Measurements from ENCODE around the gene GATA3. TPM values are rescaled to one million over a fixed set of nuclear protein-coding genes. Genes with fewer than 3 reads are reported as not detected.

Gene GATA3
- total and polyA plus RNA-seq, 7 experiments from 2014 or later: 24.0 to 60.1 (median 33.4) TPM

DNA sequence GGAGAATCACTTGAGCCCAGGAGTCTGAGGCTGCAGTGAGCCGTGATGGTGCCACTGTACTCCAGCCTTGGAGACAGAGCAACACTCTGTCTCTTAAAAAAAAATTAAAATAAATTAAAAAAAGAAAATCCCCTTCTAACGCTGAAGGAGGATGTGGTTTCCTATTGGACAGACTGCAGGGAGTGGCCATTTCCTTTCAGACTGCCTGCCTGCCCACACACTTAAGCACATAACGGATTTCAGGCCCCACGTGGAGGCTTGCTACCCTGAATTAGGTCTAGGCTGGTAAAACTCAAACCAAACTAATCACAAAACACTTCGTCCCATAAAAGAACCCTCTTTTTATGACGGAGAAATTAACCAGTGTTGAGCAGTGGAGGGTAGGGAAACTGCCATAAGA lies 34.0 kb downstream of the GATA3 start:
- Histone ChIP-seq H3K4me3 (ENCODE audit: low read length) (no peak overlapping the region), H3K36me3 (ENCODE audit: control insufficient read depth in 2 of 3, insufficient read depth in 3 of 3, low read length in 3 of 3) (no peaks in the 10 kb centered on the region), H3K27me3 (ENCODE audit: control insufficient read depth in 2 of 2, insufficient read depth in 2 of 2, low read length in 2 of 2) (no peaks in the 10 kb centered on the region), H3K9me3 (ENCODE audit: control insufficient read depth in 2 of 3, low read length in 3 of 3) (no peaks in the 10 kb centered on the region), H3K27ac (ENCODE audit: low read depth, low read length) (no peak overlapping the region), H3K4me1 (ENCODE audit: control insufficient read depth in 2 of 2, insufficient read depth in 2 of 2, low read length in 2 of 2) (peaks cover 11 to 19% of the 10 kb centered on the region in 2 donors)
- intact Hi-C loops (cut with micrococcal nuclease): loop anchor here in 1 of 2 donors (2.0 to 5.0 kb wide), 2 partner anchors 28 to 44 kb away; no protein-coding TSS in a partner anchor
- peaks cover 0 to 35% (median 13%) of the 10 kb centered on the region in 5 donors for H3K36me3 Mint-ChIP-seq
- peak; percentile 90 for ATAC-seq
- H3K9me3 Mint-ChIP-seq: peaks cover 0 to 8% (median 0%) of the 10 kb centered on the region in 11 donors
- peak in 7 of 9 donors; percentile 15 to 49 (median 25) for DNase-seq
- H3K4me3 Mint-ChIP-seq: peak overlapping the region in 3 of 10 donors; percentile 19 to 62 (median 52)
- peaks cover 0 to 44% (median 21%) of the 10 kb centered on the region in 7 donors for H3K4me1 Mint-ChIP-seq
- ChIA-PET POLR2A (no interaction called here), CTCF (no interaction called here)
- no peaks in the 10 kb centered on the region for H3K27me3 Mint-ChIP-seq
- H3K27ac Mint-ChIP-seq: peak overlapping the region in 2 of 9 donors; percentile 51 to 76

DNA sequence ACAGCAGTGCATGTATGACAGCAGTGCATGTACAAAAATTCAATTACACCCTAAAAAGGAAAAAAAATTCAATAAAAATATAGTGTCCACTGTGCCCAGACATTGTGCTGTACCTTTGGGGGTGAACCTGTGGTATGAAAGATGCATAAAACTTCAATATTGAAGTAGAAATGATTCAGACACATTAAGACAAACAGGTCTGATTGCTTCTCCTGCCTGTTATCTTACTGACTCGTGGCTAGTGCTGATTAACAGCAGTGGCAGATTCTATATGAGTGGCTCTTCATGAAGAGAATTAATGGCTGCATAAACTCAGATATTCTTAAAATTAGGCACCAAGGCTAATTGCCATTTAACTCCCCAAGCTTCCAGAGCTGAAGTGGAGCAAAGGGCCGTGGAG lies 37.9 kb downstream of the GATA3 start:
- peaks cover 0 to 38% (median 14%) of the 10 kb centered on the region in 5 donors for H3K36me3 Mint-ChIP-seq
- ATAC-seq (no peak), DNase-seq (no peak)
- no peaks in the 10 kb centered on the region for H3K9me3 ChIP-seq (ENCODE audit: control insufficient read depth in 2 of 3, low read length in 3 of 3)
- H3K36me3 ChIP-seq (ENCODE audit: control insufficient read depth in 2 of 3, insufficient read depth in 3 of 3, low read length in 3 of 3): no peaks in the 10 kb centered on the region
- peaks cover 0 to 12% (median 0%) of the 10 kb centered on the region in 11 donors for H3K9me3 Mint-ChIP-seq
- intact Hi-C loops (cut with micrococcal nuclease): no loop called here
- H3K27me3 ChIP-seq (ENCODE audit: control insufficient read depth in 2 of 2, insufficient read depth in 2 of 2, low read length in 2 of 2): no peaks in the 10 kb centered on the region
- H3K27ac Mint-ChIP-seq: no peak overlapping the region
- H3K4me1 Mint-ChIP-seq: peaks cover 4 to 47% (median 13%) of the 10 kb centered on the region in 7 donors
- no peak overlapping the region for H3K4me3 ChIP-seq (ENCODE audit: low read length)
- H3K4me3 Mint-ChIP-seq: no peak overlapping the region
- POLR2A ChIA-PET: no interaction called here
- H3K27ac ChIP-seq (ENCODE audit: low read depth, low read length): no peak overlapping the region
- H3K4me1 ChIP-seq (ENCODE audit: control insufficient read depth in 2 of 2, insufficient read depth in 2 of 2, low read length in 2 of 2): peaks cover 11 to 16% of the 10 kb centered on the region in 2 donors
- CTCF ChIA-PET: no interaction called here
- no peaks in the 10 kb centered on the region for H3K27me3 Mint-ChIP-seq

DNA sequence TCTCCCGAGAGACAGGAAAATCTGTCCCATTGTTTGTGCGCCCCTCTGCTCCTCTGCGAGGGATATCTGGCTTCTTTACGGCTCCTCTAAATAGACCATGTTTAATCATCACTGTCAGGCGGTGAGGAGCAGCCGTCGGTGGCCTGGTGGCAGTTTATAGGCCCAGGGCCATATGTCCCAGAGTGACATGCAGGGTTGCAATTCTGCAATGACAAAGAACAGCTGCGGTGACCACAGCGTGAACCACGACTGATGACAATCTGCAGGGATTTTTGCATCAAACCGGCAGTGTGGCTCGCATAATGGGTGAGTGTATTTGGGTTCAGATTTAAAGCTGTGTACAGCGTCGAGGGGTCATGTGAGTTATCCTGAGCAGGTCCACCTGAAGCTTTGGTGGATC lies 41.5 kb downstream of the GATA3 start:
- no peaks in the 10 kb centered on the region for H3K4me1 ChIP-seq (ENCODE audit: control insufficient read depth in 2 of 2, insufficient read depth in 2 of 2, low read length in 2 of 2)
- peaks cover 0 to 31% (median 22%) of the 10 kb centered on the region in 5 donors for H3K36me3 Mint-ChIP-seq
- H3K27ac Mint-ChIP-seq: no peak overlapping the region
- no peak overlapping the region for H3K4me3 Mint-ChIP-seq
- no peak overlapping the region for H3K27ac ChIP-seq (ENCODE audit: low read depth, low read length)
- H3K9me3 ChIP-seq (ENCODE audit: control insufficient read depth in 2 of 3, low read length in 3 of 3): no peaks in the 10 kb centered on the region
- DNase-seq (no peak), ATAC-seq (no peak)
- no peaks in the 10 kb centered on the region for H3K36me3 ChIP-seq (ENCODE audit: control insufficient read depth in 2 of 3, insufficient read depth in 3 of 3, low read length in 3 of 3)
- H3K4me1 Mint-ChIP-seq: peaks cover 0 to 26% (median 0%) of the 10 kb centered on the region in 7 donors
- H3K27me3 ChIP-seq (ENCODE audit: control insufficient read depth in 2 of 2, insufficient read depth in 2 of 2, low read length in 2 of 2): no peaks in the 10 kb centered on the region
- no peaks in the 10 kb centered on the region for H3K27me3 Mint-ChIP-seq
- ChIA-PET CTCF (no interaction called here), POLR2A (interaction anchor here (0.6 kb wide), 1 partner anchor 248 kb away, joined by 3 read pairs; no protein-coding TSS in a partner anchor)
- intact Hi-C loops (cut with micrococcal nuclease): no loop called here
- H3K4me3 ChIP-seq (ENCODE audit: low read length): no peak overlapping the region
- peaks cover 0 to 6% (median 0%) of the 10 kb centered on the region in 11 donors for H3K9me3 Mint-ChIP-seq

DNA sequence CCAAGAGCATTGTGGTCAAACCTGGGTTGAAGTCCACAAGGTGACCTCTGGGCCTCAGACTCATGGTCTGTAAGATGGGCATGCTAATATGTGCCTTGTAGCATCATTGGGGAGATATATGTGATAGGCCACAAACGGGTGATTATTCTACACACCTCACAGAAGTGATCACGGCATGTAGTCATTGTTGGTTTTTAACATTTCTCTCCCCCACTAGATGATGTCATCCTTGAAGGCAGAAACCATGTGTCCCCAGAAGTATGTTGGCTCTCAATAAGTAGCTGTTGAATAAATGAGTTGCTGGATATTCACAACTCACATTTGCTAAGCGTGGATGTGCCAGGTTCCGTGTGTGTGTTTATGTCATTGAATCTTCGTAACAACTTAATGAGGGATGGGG lies 42.4 kb downstream of the GATA3 start:
- no peak for ATAC-seq

DNA sequence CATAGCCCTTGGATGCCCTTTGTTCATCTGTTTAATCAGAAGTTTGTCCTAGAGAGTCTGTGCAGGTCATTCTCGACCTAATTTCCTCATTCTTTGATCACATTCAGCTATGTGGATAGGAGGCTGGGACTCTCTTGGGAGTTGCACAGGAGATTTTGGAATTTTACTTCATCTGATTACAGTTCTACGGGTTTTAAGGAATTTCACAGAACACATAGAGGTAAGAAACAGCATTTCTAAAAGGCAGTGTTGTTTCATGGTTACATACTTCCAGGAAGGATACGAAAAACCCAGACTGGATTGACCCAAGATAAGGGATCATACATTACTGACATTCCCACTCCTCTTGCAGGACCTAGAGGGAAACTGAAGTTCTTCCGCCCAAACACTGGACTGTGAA lies 45.9 kb downstream of the GATA3 start:
- H3K9me3 ChIP-seq (ENCODE audit: control insufficient read depth in 2 of 3, low read length in 3 of 3): no peaks in the 10 kb centered on the region
- Mint-ChIP-seq H3K4me1 (peaks cover 0 to 12% (median 0%) of the 10 kb centered on the region in 7 donors), H3K27ac (no peak overlapping the region), H3K36me3 (peaks cover 0 to 20% (median 8%) of the 10 kb centered on the region in 5 donors), H3K27me3 (peaks cover 0 to 2% (median 0%) of the 10 kb centered on the region in 5 donors), H3K9me3 (no peaks in the 10 kb centered on the region), H3K4me3 (no peak overlapping the region)
- H3K27ac ChIP-seq (ENCODE audit: low read depth, low read length): no peak overlapping the region
- intact Hi-C loops (cut with micrococcal nuclease): no loop called here
- ChIA-PET CTCF (no interaction called here), POLR2A (no interaction called here)
- peaks cover 0 to 4% of the 10 kb centered on the region in 2 donors for H3K4me1 ChIP-seq (ENCODE audit: control insufficient read depth in 2 of 2, insufficient read depth in 2 of 2, low read length in 2 of 2)
- no peak for ATAC-seq
- no peak overlapping the region for H3K4me3 ChIP-seq (ENCODE audit: low read length)
- H3K36me3 ChIP-seq (ENCODE audit: control insufficient read depth in 2 of 3, insufficient read depth in 3 of 3, low read length in 3 of 3): no peaks in the 10 kb centered on the region
- no peak for DNase-seq
- no peaks in the 10 kb centered on the region for H3K27me3 ChIP-seq (ENCODE audit: control insufficient read depth in 2 of 2, insufficient read depth in 2 of 2, low read length in 2 of 2)

More for the DNA sequence above, 42.4 kb downstream of the GATA3 start:
- no peaks in the 10 kb centered on the region for H3K27me3 ChIP-seq (ENCODE audit: control insufficient read depth in 2 of 2, insufficient read depth in 2 of 2, low read length in 2 of 2)
- no peak overlapping the region for H3K27ac ChIP-seq (ENCODE audit: low read depth, low read length)
- no peak overlapping the region for H3K4me3 ChIP-seq (ENCODE audit: low read length)
- H3K4me3 Mint-ChIP-seq: no peak overlapping the region
- no peak for DNase-seq
- H3K4me1 ChIP-seq (ENCODE audit: control insufficient read depth in 2 of 2, insufficient read depth in 2 of 2, low read length in 2 of 2): no peaks in the 10 kb centered on the region
- H3K9me3 ChIP-seq (ENCODE audit: control insufficient read depth in 2 of 3, low read length in 3 of 3): no peaks in the 10 kb centered on the region
- intact Hi-C loops (cut with micrococcal nuclease): no loop called here
- H3K9me3 Mint-ChIP-seq: peaks cover 0 to 6% (median 0%) of the 10 kb centered on the region in 11 donors
- H3K36me3 Mint-ChIP-seq: peaks cover 0 to 30% (median 22%) of the 10 kb centered on the region in 5 donors
- CTCF ChIA-PET: interaction anchor here (0.9 kb wide), 1 partner anchor 10 kb away, joined by 3 read pairs; no protein-coding TSS in a partner anchor
- peaks cover 0 to 2% (median 0%) of the 10 kb centered on the region in 5 donors for H3K27me3 Mint-ChIP-seq
- no peaks in the 10 kb centered on the region for H3K36me3 ChIP-seq (ENCODE audit: control insufficient read depth in 2 of 3, insufficient read depth in 3 of 3, low read length in 3 of 3)
- POLR2A ChIA-PET: no interaction called here
- peaks cover 0 to 22% (median 0%) of the 10 kb centered on the region in 7 donors for H3K4me1 Mint-ChIP-seq
- no peak overlapping the region for H3K27ac Mint-ChIP-seq

DNA sequence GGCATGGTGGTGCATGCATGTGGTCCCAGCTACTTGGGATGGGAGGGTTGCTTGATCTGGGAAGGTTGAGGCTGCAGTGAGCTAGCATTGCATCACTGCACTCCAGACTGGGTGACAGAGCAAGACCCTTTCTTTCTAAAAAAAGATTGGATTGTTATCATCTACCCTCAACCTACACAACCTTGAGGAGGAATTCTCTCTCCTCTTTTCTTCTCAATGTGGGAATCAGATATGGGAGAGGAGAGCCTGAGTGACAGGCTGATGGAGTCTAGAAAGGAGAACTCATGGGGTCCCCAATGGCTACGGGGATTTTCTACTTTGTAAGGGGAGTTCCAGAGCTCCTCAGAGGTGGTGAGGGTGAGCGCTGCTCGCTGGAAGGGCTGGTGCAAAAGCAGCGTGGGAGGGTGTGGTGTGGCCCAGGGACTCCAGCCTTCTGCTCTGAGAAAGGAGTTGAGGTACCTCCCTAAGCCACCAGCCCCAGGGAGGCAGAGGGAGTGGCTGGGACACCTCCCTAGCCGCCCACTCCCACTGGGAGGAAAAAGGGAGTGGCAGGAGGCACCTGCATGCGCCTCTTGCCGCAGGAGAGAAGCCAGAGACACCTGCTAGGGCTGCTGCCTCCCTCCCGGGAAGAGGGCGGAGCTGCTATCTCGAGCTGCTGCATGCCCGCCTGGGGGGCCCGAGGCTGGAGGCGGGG lies 48.4 kb downstream of the GATA3 start:
- Histone ChIP-seq H3K9me3 (ENCODE audit: control insufficient read depth in 2 of 3, low read length in 3 of 3) (no peaks in the 10 kb centered on the region), H3K36me3 (ENCODE audit: control insufficient read depth in 2 of 3, insufficient read depth in 3 of 3, low read length in 3 of 3) (no peaks in the 10 kb centered on the region), H3K4me1 (ENCODE audit: control insufficient read depth in 2 of 2, insufficient read depth in 2 of 2, low read length in 2 of 2) (peaks cover 0 to 4% of the 10 kb centered on the region in 2 donors), H3K4me3 (ENCODE audit: low read length) (no peak overlapping the region), H3K27me3 (ENCODE audit: control insufficient read depth in 2 of 2, insufficient read depth in 2 of 2, low read length in 2 of 2) (no peaks in the 10 kb centered on the region), H3K27ac (ENCODE audit: low read depth, low read length) (no peak overlapping the region)
- H3K4me3 Mint-ChIP-seq: no peak overlapping the region
- intact Hi-C loops (cut with micrococcal nuclease): no loop called here
- peaks cover 0 to 4% (median 0%) of the 10 kb centered on the region in 11 donors for H3K9me3 Mint-ChIP-seq
- ChIA-PET CTCF (interaction anchor here (2.1 kb wide), 1 partner anchor 8 kb away, joined by 6 read pairs; no protein-coding TSS in a partner anchor), POLR2A (no interaction called here)
- no peak overlapping the region for H3K27ac Mint-ChIP-seq
- peaks cover 0 to 7% (median 0%) of the 10 kb centered on the region in 5 donors for H3K27me3 Mint-ChIP-seq
- peaks cover 0 to 10% (median 0%) of the 10 kb centered on the region in 7 donors for H3K4me1 Mint-ChIP-seq
- ATAC-seq (no peak), DNase-seq (no peak)
- H3K36me3 Mint-ChIP-seq: peaks cover 0 to 16% (median 3%) of the 10 kb centered on the region in 5 donors
